BLaER1 treated with 17β-estradiol and CSF1 and Interleukin-3, amounts not matched to agents 10 nM and 100 nM (cell line): ENCODE data around the gene AAGAB.

Experiments
- H3K27ac ChIP-seq, 11 experiments: shearing (Covaris generic); formaldehyde crosslinking; 2 replicates each; pipeline ENCODE4 v1.8.1; 2022
- H3K27me3 ChIP-seq, 11 experiments: shearing (Covaris generic); formaldehyde crosslinking; 2 replicates each; pipeline ENCODE4 v1.8.1; 2022
- H3K36me3 ChIP-seq, 11 experiments: shearing (Covaris generic); formaldehyde crosslinking; 2 replicates each; pipeline ENCODE4 v1.8.1; 2022
- H3K4me1 ChIP-seq, 10 experiments: shearing (Covaris generic); formaldehyde crosslinking; 2 replicates each; pipeline ENCODE4 v1.8.1; 2022
- H3K4me2 ChIP-seq, 11 experiments: shearing (Covaris generic); formaldehyde crosslinking; 2 replicates each; pipeline ENCODE4 v1.8.1; 2022
- H3K4me3 ChIP-seq, 10 experiments: shearing (Covaris generic); formaldehyde crosslinking; 2 replicates each; pipeline ENCODE4 v1.8.1; 2022
- H3K9ac ChIP-seq, 11 experiments: shearing (Covaris generic); formaldehyde crosslinking; 2 replicates each; pipeline ENCODE4 v1.8.1; 2022
- H3K9me3 ChIP-seq, 11 experiments: shearing (Covaris generic); formaldehyde crosslinking; replicated peaks in 1 of 11; 2 replicates each; pipeline ENCODE4 v1.8.1; 2022
- H4K20me1 ChIP-seq, 11 experiments: shearing (Covaris generic); formaldehyde crosslinking; 2 replicates each; pipeline ENCODE4 v1.8.1; 2022
- Cebpa-rat ChIP-seq, 11 experiments: shearing (Covaris generic); IDR thresholded peaks; 2 replicates each; pipeline ENCODE4 v1.8.1; 2022

The AAGAB gene

DNA sequence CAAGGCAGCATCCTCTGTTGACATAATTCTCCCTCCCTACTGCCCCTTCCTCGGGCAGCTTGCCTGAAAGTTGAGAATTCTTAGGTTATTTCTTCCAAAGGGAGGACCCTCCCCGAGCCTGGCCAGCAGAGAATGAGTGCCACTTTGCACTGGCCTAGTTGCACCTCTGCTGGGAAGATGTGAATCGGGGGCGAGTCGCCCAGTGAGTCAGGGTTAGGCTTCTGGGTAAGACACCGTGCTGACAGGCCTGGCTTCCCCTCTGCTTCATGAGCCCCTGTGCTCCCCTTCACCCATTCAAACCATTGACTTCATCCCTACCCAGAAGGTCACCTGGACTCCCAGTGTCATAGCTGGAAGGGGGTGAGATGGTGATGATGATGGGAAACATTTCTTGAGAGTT, 82.3 kb downstream of the AAGAB start:
- H3K4me3 ChIP-seq, result no peak overlapping the region
- TF ChIP-seq Cebpa-rat (IDR thresholded peaks at IDR 0.05), result no peak
- no peaks in the 10 kb centered on the region for H3K9me3 ChIP-seq
- peaks cover 16 to 100% (median 93%) of the 10 kb centered on the region in 11 experiments for H4K20me1 ChIP-seq
- H3K4me1 ChIP-seq, result peaks cover 36 to 90% (median 72%) of the 10 kb centered on the region in 10 experiments
- H3K4me2 ChIP-seq, result peak overlapping the region in 4 of 11 experiments; percentile 6 to 92 (median 50); a peak in 5 of 22 replicates
- H3K27me3 ChIP-seq, result no peaks in the 10 kb centered on the region
- H3K27ac ChIP-seq, result peak overlapping the region in 4 of 11 experiments; percentile 16 to 89 (median 61); a peak in 5 of 22 replicates
- no peak overlapping the region for H3K9ac ChIP-seq
- peaks cover 94 to 100% (median 100%) of the 10 kb centered on the region in 11 experiments for H3K36me3 ChIP-seq

DNA sequence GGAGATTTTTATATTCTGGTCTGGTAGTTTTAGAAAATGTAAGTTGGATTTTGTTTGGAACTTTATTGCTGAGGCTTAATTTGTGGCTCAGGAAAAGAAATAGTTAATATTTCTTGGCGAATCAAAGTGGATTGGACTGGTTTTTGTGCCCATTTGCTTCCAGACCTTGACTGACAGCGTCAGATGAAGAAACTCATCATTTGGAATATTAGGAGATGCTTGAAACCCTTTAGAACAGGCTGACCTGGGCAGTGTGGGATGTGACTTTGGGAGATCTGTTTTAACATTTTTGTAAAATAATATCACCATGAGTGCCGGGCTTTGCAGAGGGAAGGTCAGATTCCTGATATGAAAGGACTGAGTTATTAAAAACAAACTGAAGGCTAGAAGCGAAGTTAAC, 83.0 kb downstream of the AAGAB start:
- Histone ChIP-seq H3K9me3 (no peaks in the 10 kb centered on the region), H3K4me1 (peaks cover 35 to 90% (median 70%) of the 10 kb centered on the region in 10 experiments), H4K20me1 (peaks cover 22 to 100% (median 97%) of the 10 kb centered on the region in 11 experiments), H3K4me3 (no peak overlapping the region), H3K27me3 (no peaks in the 10 kb centered on the region), H3K4me2 (peak overlapping the region in 1 of 11 experiments; percentile 82; a peak in 3 of 22 replicates), H3K36me3 (peaks cover 94 to 100% (median 100%) of the 10 kb centered on the region in 11 experiments), H3K27ac (0 out of 22 replicates have a peak overlapping the region, but pooled peaks of 1 of the 11 experiments have one; percentile 89), H3K9ac (no peak overlapping the region)
- TF ChIP-seq Cebpa-rat (IDR thresholded peaks at IDR 0.05), result no peak

DNA sequence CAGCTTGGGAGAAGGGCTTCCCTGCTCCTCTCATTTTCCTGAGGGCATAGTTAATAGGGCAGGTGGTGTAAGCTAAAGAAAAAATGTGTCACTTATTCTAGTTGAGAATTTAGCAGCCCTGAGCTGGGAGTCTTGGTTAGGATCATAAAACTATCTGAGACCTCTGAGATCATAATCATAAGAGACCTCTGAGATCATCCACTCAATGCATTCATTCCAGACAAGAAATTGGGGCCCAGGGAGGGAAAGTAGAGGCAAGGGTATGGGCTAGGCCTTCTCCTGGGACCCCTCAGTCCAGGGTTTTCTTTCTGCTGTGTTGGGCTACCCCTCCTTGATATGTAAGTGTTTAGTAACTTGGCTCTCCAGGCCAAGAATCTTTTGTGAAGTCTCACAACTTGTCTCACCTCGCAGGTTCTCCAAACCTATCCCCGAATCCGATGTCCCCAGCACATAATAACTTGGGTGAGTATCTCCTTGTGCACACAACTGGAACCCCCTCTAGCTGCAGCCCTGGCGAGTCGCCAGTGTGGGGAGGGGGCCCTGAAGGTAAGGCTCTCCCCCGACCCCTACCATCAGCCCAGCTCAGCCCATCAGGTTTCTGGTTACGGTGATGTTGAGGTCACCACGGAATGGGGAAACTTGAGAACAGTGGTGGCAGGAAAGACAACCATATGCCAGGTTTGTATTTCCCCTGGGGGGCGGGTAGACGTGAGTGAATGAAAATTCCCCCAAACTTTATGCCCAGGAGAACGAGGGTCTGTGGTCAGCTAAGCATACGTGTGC, 84.1 kb downstream of the AAGAB start:
- peak overlapping the region in 2 of 11 experiments; percentile 8 to 16; a peak in 3 of 22 replicates for H3K27ac ChIP-seq
- TF ChIP-seq Cebpa-rat (IDR thresholded peaks at IDR 0.05), result no peak
- peak overlapping the region in 1 of 11 experiments; percentile 30; a peak in 2 of 22 replicates for H3K9ac ChIP-seq
- H3K4me2 ChIP-seq, result peak overlapping the region in 4 of 11 experiments; percentile 4 to 28 (median 19); a peak in 6 of 22 replicates
- H3K36me3 ChIP-seq, result peaks cover 99 to 100% (median 100%) of the 10 kb centered on the region in 11 experiments
- peaks cover 24 to 90% (median 66%) of the 10 kb centered on the region in 10 experiments for H3K4me1 ChIP-seq
- no peaks in the 10 kb centered on the region for H3K27me3 ChIP-seq
- H3K4me3 ChIP-seq, result no peak overlapping the region
- H3K9me3 ChIP-seq, result no peaks in the 10 kb centered on the region
- peaks cover 27 to 100% (median 97%) of the 10 kb centered on the region in 11 experiments for H4K20me1 ChIP-seq

DNA sequence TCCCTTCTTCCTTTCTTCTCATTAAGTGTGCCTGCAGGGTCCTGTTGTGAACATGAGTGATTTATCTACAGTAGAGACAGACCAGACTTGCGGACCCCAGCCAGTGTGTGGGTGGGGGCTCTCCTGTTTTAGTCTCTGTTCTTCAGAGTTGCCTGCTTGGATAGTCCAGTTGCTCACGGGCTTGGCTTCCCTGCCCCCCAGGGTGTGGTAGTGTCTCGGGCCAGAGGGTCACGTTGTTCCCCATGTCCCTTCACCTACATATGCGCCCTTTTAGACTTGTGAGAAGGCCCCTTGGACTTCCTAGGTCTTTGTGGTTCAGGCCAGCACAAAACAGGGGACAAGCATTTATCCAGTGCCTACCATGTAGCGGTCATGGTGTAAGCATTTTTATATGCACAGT, 85.8 kb downstream of the AAGAB start:
- Histone ChIP-seq H3K27ac (no peak overlapping the region), H4K20me1 (peaks cover 43 to 100% (median 98%) of the 10 kb centered on the region in 11 experiments), H3K4me3 (no peak overlapping the region), H3K4me1 (peaks cover 38 to 90% (median 65%) of the 10 kb centered on the region in 10 experiments), H3K9me3 (no peaks in the 10 kb centered on the region), H3K4me2 (no peak overlapping the region), H3K36me3 (peaks cover 94 to 100% (median 96%) of the 10 kb centered on the region in 11 experiments), H3K9ac (no peak overlapping the region), H3K27me3 (no peaks in the 10 kb centered on the region)
- no peak for TF ChIP-seq Cebpa-rat (IDR thresholded peaks at IDR 0.05)

DNA sequence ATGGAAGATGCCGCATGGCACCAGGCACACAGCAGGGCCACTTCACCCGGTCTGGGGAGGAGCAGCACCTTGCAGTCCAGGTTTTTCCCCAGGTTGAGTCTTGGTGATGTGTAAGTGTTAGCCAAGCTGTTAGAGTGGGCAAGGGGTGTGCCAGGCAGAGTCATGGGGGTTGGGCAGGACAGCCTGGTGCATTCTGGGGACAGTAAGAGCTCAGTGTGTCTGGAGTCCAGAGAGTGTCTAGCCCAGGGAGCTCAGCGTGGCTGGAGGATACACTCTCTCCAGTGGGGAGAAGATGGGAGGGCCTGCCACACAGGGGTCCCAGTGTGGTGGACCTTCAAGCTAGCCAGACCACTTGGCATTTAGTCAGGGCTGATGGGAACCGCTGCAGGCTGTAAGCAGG, 87.4 kb downstream of the AAGAB start:
- H3K36me3 ChIP-seq, result peaks cover 78 to 100% (median 88%) of the 10 kb centered on the region in 11 experiments
- H3K4me1 ChIP-seq, result peaks cover 44 to 90% (median 69%) of the 10 kb centered on the region in 10 experiments
- peak overlapping the region in 1 of 11 experiments; percentile 2; a peak in 1 of 22 replicates for H3K9ac ChIP-seq
- H3K9me3 ChIP-seq, result no peaks in the 10 kb centered on the region
- no peaks in the 10 kb centered on the region for H3K27me3 ChIP-seq
- peak overlapping the region in 3 of 11 experiments; percentile 4 to 24 (median 15); a peak in 1 of 22 replicates for H3K4me2 ChIP-seq
- H4K20me1 ChIP-seq, result peaks cover 55 to 100% (median 98%) of the 10 kb centered on the region in 11 experiments
- peak overlapping the region in 5 of 11 experiments; percentile 6 to 48 (median 23); a peak in 4 of 22 replicates for H3K27ac ChIP-seq
- TF ChIP-seq Cebpa-rat (IDR thresholded peaks at IDR 0.05), result no peak
- no peak overlapping the region for H3K4me3 ChIP-seq

DNA sequence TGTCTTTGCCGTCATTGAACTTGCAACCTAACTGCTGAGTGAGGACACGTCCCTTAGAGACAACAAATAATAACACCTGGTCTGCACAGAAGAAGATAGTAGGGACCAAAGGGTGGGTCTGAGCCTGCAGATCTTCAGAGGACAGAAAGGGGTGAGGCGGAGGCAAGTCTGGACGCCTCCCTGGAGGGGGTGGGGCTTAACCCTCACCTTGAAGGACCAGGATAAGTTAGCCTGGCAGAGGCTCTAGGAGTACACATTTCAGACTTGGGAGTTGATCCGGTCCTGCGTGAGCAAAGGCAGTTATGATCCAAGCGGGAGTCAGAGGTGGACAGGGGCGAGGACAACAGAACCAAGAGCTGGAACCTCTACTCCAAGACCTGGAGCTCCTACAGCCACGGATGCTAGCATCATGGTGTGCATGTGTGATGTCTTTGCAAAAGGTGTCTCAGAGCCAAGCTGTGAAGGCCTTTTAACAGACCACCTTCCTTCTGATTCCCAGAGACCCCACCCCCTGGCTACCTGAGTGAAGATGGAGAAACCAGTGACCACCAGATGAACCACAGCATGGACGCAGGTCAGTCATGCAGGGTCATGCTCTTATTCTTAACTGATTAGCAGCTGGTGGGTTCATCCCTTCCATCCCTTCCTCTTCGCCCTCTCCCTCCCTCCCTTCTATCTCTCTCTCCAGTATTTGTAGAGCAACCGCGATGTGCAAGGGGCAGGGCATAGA, 88.0 kb downstream of the AAGAB start:
- peak overlapping the region in 3 of 11 experiments; percentile 4 to 24 (median 15); a peak in 1 of 22 replicates for H3K4me2 ChIP-seq
- peaks cover 46 to 93% (median 73%) of the 10 kb centered on the region in 10 experiments for H3K4me1 ChIP-seq
- no peak for TF ChIP-seq Cebpa-rat (IDR thresholded peaks at IDR 0.05)
- H3K4me3 ChIP-seq, result no peak overlapping the region
- no peaks in the 10 kb centered on the region for H3K9me3 ChIP-seq
- peaks cover 72 to 100% (median 84%) of the 10 kb centered on the region in 11 experiments for H3K36me3 ChIP-seq
- H3K27me3 ChIP-seq, result no peaks in the 10 kb centered on the region
- H3K27ac ChIP-seq, result peak overlapping the region in 3 of 11 experiments; percentile 3 to 19 (median 10); a peak in 2 of 22 replicates
- peaks cover 57 to 100% (median 99%) of the 10 kb centered on the region in 11 experiments for H4K20me1 ChIP-seq
- H3K9ac ChIP-seq, result no peak overlapping the region

DNA sequence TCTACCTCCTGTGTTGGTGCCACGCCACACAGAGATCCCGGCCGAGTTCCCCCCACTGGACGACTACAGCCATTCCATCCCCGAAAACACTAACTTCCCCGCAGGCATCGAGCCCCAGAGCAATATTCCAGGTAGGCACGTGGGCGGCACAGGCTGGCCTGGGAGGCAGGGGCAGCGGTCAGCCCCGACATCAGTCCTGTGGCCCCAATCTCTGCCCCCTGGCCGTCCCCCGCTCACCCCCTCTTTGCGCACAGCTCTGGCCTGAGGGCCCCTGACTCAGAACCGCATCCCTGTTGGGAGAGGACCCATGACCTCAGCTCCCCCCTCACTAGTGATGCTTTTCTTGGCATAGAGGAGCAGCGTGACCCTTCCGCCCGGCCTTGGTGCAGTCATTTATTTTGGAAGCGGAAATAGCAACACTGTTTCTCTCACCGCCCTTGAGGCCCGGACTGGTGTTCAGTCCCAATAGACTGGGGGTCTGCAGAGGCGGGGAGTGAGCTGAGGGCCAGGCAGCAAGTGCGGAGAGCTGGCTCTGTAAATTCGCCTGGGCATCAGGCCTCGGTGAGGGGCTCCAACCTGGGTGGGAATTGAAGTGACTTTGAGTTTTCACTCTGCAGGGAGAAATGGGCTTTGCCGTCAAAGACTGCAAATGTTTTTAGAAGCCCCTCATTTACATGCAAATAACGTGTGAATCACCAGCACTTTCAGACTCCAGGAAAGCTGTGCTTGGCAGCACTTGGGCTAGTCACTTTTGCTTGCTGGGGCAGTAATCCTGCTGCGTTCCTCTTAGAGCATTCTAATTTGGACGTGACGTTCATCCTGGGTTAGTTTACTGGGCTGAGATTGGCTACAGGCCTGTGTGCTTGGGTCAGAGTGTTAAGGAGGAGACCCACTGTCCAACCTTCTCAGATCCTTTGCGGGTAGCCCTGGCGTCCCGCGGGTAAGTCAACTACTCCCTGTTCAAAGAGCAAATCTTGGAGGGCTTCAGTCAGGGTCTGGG, 88.9 kb downstream of the AAGAB start:
- Histone ChIP-seq H3K27ac (peak overlapping the region in 2 of 11 experiments; percentile 11 to 62; a peak in 4 of 22 replicates), H4K20me1 (peaks cover 66 to 100% (median 100%) of the 10 kb centered on the region in 11 experiments), H3K9me3 (no peaks in the 10 kb centered on the region), H3K27me3 (no peaks in the 10 kb centered on the region), H3K4me2 (no peak overlapping the region), H3K36me3 (peaks cover 63 to 94% (median 75%) of the 10 kb centered on the region in 11 experiments), H3K4me1 (peaks cover 53 to 100% (median 79%) of the 10 kb centered on the region in 10 experiments), H3K9ac (no peak overlapping the region), H3K4me3 (no peak overlapping the region)
- no peak for TF ChIP-seq Cebpa-rat (IDR thresholded peaks at IDR 0.05)
